NCI-H69 (cell line): ENCODE results near the gene PRDM15.

Experiments
- DNase-seq: peaks from one replicate; lab custom pipeline; 2025; lab: John Stamatoyannopoulos, UW

PRDM15 gene

DNA sequence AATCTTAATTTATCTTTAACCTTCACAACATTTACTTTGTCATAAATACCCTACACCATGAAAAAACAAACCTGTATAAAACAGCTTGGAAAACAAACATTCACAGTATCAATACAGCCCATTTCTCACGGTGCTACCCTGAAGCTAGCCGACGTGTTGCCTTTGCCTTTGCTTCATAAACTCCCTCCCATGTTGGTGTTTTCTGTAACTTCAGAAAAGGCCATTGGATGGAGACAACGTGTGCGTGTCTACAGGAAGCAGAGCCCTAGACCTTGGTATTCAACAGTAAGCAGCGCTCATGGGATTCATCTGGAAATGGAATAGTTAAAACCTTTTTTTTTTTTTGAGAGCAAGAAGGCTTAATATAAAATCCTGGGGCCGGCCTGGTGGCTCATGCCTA lies 7.2 kb upstream of the PRDM15 start:
- DNase-seq = no peak

DNA sequence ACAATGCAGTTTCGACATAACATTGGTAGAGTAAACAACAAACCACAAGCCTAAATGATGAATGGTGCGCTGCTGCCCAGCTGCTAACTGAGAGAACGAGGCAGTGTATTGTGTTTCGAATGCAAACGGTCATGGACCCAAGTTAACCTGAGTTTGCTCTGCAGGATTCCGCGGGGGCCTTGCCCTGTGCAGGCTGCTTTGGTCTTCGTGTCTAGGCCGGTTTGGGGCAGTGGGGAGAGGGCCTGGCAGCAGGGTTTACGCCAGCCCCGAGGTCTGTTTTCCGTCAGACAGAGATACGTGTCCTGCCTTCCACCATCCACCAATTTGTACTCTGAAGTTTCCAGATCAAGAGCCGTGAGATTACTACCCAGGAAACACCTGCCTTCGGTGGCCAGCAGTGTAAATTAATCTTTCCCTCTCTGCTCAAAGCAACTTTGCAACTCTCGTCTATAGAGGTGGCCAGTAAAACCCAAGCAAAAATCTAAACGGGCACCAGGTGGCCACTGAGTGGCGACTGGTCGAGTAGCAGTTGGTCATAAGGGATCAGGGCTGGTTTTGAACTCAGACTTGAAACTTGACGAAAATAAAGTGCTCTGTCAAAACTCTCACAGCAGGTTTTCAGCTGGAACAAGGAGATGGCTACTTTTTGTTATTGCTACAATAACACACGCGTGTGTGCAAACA lies 6.3 kb upstream of the PRDM15 start:
- no peak for DNase-seq

DNA sequence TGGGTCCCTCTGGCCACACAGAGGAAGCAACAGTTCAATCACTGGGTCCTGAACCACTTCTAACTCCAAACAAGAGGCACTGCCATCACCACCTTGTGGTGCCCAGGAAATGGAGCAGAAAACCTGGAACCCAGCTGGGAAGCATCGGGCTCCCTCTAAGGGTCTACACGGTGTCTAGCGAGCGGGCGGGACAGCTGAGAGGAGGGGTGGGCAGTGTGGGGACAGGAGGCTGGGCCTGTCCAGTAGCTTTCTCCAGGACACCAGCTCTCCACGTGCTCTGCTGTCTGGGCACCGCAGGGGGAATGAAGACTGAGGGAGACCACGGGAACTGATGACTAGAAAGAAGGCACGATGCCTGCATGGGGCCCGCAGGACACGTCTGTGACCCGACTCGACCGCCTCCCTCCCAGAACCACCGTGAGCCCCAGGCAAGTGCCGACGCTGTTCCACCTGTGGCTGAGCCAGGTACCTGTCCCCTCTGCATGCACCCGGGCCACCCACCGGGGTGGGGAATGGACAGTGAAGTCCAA lies 5.4 kb upstream of the PRDM15 start:
- no peak for DNase-seq

DNA sequence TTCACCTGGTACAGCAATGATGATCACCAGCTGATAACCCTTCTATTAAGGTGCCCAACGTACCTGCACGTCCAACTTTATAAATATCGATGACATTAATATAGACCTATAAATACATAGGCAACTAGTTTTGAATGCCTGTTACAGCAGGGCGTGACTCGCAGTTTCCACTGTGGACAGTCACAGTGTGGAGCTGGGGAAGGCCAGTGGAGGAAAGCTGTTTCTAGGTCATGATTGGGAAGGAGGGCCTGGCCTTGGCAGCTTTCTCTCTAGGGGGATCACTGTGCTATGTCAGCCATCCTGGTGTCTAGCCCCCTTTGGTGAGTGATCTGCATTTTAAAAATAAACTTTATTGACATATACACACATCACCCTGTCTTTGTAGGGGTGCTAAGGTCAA lies 4.4 kb upstream of the PRDM15 start:
- DNase-seq = no peak

DNA sequence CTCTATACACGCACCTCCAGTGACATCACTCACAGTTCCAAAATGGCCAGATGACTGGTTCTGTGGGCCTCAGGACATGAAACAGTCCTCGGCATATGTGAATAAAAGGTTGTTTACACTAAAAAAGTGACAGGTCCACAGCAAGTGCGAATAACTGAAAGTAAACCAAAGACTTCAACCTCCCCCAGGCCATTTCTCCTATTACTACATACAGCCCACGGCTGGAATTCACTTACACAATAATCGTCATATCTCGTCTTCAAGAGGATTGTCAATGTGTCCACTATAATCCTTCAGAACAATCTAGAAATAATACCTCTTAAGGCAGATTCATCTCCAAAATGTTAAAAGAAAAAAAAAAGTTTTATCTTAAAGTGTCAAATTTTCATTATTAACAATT lies 1.9 kb upstream of the PRDM15 start:
- DNase-seq = no peak

DNA sequence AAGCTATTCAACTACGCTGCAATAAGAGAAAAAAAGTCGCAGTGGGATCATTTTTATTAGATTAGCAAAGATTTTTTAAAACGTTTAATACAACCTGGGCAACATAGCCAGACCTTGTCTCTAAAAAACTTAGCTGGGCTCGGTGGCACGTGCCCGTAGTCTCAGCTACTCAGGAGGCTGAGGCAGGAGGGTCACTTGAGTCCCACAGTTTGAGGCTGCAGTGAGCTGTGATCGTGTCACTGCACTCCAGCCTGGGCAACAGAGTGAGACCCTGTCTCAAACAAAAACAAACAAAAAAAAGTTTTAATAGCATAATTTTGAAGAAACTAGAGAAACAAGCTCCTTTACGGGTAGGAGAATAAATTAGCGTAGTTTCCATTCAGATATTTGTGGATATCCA lies 1.0 kb upstream of the PRDM15 start:
- DNase-seq = no peak

DNA sequence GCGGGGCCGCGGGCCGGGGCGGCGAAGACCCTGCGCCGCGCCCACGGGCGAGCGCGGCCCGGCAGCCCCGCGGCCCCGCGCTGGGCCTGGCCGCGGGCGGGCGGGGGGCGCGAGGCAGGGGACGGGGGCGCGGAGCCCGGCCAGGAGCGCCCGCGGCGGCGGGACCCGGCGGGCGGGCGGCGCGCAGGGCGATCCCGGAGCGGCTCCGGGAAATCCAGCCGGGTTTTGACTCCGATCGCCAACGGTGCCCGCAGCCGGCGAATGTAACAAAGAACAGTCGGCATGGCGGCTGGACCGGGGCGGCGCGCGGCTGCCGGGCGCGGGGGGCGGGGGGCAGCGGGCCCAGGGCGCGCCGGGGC lies 334 bp downstream of the PRDM15 start:
- peak; percentile 95 for DNase-seq

DNA sequence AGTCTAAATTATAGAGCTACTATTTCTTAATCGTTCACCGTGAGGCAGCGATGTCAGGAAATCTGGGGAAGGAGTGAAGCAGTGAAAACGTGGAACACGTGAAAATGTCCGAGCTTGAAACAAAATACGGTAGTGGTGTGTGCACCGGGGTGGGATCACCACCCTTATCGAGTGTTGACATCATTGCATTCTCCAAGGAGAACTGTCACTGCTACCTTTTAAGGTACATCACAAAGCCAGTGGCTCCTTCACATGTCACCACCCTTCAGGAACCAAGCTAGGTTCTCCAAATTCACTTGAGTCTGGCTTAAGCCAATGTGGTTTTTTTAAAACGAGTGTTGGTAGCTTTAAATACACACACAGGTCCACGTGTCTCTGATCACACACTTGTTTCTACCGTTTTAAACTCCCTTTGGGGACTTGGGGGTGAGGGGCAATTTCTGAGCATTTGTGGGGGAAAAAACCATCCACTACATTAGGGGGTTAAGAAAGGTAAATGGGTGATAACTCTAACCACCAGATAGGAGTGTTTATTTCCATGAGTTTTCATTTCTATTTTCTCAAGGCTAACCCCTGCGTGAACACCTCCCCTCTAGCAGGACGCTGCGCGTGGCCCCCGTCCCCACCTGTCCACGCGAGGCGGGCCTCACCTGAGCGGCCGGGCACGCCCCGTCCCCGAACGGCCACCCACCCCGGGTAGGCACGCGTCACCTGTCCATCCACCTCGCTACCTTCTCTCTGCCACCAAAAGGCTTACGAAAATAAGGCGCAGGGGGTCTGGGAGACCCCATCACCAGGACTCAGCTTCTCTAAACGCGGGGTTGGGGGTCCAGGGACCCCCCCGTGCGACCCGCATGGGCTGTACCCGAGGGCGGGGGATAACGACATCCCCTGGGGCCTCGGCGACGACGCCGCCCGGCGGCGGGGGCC lies 978 bp downstream of the PRDM15 start:
- peak; percentile 76 for DNase-seq

DNA sequence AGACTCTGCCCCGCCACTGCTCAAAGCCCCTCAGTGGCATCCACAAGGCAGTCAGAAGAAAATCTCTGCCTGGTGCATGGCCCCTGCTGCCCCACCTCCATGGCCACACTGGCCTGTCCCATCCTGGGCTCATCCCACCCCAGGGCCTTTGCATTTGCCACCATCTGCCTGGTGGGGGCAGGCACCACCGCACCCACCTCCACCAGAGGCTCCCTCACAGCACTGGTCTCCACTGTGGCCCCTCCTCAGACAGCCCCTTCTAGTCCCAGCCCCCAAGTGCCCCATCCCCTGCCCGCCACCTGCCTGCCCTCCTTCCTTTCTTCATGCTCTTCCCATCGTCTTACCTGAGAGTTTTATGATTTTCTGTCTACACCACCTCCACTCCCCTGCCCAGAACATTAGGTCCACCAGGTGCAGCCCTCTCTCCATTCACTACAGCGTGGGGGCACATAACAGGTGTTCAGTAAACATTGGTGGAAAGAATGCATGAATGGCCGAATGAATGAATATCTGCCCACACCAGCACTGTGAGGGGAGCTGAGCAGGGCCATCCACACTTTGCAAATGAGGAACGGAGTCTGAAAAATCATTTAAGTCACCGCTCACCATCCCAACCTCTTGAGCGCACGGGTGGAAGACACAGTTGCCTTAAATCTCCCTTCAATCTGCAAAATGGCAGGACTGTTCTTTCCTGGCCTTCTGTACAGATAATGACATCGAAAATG lies 2.1 kb downstream of the PRDM15 start:
- DNase-seq = no peak

DNA sequence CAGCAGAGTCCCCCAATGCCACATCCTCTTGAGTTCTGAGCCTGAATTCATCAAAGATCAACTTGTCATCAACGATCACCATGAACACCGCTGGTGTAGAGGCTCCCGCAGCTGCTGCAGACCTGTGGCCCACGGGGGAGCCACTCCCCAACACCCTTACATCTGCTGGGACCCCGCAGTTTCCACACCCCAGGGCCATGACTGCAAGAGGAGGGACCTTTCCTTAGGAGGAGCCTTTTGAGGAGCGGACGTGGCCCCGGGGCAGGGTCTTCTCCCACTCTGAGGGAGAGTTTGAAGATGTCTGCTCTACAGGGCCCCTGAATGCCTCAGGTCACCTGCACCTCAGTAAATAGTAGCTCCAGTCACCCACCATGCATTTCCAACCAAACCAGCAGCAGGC lies 2.7 kb downstream of the PRDM15 start:
- no peak for DNase-seq

DNA sequence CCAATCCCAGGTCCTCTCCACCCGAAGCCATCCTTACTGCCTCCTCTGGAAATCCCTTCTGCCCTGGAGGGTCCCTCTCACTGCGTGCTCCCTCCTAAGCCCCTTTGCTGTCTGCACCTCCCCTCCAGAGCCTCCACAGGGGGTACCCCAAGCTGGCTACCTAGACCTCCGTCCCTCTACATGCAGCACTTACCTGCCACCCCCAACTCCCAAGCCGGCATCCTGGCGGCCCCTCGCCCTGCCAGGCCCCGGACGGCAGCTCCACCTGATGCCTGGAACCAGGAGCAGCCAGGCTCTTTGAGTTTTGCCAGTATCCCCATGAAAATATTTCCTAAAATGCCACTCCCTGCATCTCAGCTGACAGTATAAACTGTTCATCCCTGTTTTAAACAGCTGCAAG lies 4.1 kb downstream of the PRDM15 start:
- no peak for DNase-seq

DNA sequence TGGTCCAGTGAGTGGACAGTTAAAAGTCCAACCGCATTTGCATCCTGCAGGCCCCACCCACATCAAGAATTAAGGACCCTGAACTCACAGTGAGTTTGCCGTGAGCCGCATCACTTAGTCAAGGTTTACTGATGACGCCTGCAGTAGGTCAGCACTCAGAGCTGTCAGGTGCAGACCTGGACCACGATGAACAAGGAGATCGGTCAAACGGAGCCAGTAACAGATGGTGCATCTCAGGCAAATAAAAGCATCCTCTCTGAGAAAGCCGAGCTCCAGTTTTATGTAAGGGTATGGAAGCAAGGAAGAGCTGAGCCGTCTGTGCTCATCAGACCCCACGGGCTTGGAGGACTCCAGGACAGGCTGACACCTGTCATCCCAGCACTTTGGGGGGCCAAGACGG lies 4.5 kb downstream of the PRDM15 start:
- DNase-seq = no peak

DNA sequence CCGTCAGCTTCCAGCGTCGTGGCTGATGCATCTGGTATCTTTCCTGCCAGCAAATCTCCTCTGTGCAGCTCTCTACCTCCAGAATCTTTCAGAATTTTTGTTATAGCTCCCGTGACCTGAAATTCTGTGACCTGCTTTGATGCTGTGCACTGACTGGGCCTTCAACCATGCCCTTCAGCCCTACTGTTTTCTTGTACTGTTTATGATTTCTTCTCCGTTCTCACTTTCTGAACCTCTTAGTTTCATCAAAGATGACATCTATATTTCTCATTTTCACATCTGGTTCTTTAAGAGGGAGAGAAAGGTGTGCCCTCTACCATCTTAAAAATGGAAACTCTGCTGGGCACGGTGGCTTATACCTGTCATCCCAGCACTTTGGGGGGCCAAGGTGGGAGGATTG lies 5.7 kb downstream of the PRDM15 start:
- no peak for DNase-seq

DNA sequence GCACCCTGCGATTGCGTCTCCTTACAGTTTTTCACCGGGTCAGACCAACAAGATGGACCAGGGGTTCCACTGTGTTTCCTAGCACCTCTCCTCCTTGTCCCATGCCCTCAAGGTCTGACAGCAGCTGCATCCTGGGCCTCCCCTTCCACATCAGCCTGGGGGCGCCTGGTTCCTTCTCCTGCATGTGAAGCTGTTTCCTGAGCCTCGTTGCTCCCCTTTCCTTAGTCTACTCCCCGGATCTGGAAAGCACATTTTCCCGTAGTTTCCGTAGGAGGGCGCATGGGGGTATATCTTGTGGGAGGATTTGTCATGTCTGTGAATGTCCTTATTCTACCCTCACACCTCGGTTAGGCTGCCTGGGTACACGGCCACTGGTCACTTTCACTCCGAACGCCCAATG lies 6.1 kb downstream of the PRDM15 start:
- DNase-seq = no peak

DNA sequence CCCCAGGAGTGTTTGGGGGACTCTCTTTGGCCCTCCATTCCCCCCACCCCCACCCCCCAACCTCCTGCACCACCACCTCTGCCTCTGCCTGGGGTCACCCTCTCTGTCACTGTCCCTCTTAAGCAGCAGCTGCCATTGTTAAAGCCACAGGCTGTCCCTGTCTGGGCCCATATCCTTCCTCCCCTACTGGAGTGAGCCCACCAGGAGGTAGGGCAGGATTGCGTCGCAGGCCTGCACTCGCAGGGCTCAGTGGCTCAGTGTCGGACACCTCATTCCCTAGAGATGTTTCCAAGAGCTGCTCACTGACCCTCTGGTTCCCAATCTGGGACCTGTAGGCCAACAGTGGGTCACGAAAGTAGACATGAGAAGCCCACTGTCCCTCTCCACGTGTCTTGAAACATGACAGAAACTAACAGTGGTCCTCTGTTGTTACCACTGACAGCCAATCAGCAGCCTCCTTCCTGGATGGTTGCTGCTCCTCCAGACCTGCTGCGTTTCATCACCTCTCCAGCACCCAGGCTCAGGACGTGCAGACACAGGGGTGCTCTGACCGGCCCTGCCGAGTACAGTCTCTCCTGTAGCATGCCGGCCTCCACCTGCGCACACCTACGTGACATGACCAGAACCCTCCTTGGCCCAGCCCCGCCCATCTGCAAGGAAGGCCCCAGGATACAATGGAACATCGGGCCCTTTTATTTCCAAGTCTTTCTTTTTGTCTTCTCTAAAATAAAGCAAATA lies 7.7 kb downstream of the PRDM15 start:
- DNase-seq = no peak

DNA sequence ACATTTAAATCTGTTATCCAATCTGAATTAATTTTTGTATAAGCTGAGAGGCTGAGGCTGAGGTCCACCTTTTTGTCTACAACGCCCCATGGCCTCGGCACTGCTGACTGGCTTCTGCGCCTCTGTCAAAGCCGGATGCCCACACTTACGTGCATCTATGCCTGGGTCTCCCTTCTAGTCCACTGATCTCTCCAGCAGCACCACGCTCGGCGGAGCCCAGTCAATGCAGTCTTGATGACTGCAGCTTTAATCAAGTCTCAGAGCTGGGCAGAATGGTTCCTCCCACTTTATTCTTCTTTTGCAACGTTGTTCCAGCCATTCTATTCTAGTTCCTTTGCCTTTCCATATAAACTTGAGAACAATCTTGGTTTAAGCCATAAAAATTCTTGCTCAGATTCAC lies 9.4 kb downstream of the PRDM15 start:
- no peak for DNase-seq

DNA sequence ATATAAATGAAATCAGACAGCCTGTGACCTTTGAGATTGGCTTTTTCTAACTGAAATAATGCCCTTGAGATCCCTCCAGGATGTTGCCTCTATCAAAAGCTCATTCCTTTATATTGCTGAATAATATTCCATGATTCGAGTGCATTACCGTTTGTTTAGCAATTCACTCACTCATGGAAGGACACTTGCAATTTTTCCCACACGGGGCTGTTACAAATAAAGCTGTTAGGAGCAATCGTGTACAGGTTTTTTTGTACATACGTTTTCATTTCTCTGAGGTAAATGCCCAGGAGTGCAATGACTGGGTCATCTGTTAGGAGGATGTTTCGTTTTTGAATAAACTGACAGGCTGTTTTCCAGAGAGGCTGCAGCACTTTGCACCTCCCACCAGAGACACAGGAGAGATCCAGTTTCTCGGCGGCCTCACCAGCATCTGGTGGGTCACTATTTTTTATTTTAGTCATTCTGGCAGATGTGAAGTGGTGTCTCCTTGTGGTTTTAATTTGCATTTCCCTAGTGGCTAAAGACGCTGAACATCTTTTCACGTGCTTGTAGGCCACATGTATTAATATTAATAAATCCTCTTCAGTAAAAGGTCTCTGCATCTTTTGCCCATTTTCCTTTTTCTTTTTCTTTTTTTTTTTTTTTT lies 11.0 kb downstream of the PRDM15 start:
- no peak for DNase-seq

DNA sequence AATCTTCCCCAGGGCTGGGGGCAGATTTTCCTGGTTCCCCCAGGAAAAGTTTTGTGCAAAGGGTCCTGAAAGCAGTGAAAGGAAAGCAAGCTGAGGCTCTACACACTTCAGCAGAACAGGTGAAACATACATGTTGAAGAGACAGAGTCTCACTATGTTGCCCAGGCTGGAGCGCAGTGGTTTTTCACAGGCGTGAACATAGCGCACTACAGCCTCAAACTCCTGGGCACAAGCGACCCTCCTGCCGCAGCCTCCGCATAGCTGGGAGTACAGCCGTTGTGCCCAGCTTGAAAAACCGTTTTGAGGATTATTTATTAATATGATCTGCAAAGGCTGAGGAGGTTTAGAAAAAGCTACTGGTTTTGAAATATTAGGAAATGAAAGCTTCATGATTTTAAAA lies 11.8 kb downstream of the PRDM15 start:
- DNase-seq = no peak

DNA sequence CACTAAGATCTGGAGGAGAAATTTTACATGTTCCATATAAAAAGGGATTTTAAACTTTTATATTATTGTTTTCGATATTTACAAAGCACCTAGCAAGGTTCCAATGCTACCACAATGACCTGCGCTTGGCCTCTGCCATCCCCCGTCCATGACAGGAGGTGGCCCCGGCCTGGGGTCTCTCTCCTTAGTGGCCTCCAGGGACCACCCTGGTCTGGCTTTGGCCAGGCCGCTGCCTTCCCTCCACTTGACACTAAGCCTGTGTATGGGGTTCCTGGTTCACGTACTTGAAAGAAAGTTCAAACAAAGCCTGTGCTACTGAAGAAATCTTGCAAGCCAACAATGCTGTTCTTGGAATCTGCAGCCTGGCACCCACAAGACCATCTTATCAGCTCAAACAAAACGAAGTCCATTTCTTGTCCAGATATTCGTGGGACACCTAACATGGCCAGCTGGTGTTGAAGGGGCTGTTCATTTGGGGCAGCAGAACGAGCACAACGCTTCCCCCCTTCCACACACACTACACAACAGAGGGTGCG lies 12.8 kb downstream of the PRDM15 start:
- DNase-seq = no peak

DNA sequence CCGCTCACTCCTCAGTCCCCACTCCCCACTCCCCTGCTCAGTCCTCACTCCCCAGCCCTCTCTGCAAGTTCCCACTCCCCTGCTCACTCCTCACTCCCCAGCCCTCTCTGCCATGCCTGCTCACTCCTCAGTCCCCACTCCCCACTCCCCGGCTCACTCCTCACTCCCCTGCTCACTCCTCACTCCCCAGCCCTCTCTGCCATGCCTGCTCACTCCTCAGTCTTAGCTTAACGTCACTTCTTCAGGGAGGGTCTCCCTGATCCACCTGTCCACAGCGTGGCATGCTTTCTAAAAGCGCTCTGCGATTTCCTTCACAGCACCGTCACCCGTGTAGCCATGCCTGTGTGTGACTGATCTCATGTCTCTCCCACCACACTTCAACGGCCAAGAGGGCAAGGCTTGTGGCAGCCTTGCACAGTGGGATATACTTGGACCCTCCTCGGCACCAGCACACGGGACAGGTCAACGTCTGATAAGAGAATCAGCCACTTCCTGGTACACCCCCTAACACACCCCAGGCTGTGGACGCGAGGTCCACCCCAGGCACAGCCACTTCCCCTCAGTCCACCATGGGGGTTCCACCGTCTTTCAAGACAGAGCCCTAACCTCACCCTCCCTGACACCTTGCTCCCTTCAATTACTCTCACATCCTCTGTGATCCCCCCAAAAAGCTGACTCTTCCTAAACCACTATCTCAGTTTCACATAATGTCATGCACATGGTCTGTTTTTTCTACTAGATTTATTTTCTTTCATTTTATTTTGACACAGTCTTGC lies 14.0 kb downstream of the PRDM15 start:
- no peak for DNase-seq
